ENCODE results near the gene DNAH14. TPM values are rescaled to one million over a fixed set of nuclear protein-coding genes. Genes with fewer than 3 reads are reported as not detected.

Gene DNAH14
- total RNA-seq, 3 donors from 2014 or later, result 9.2 to 12.7 (median 10.0) TPM

- Histone ChIP-seq H3K4me1 (ENCODE audit: low read depth) (no peaks in the 10 kb centered on the region), H3K4me3 (no peak overlapping the region), H3K36me3 (ENCODE audit: low read depth) (no peaks in the 10 kb centered on the region), H3K9me3 (no peaks in the 10 kb centered on the region)
- intact Hi-C loops (cut with DNase I, micrococcal nuclease), result no loop called here
- DNase-seq, result no peak
- TF ChIP-seq CTCF (IDR thresholded peaks at IDR 0.05), result no peak
- ATAC-seq, result no peak
Observed at GRCh38 chr1:225044258-225044657, 114.8 kb downstream of the DNAH14 start.

- no peaks in the 10 kb centered on the region for H3K36me3 ChIP-seq (ENCODE audit: low read depth)
- no peaks in the 10 kb centered on the region for H3K9me3 ChIP-seq
- no peak for ATAC-seq
- intact Hi-C loops (cut with DNase I, micrococcal nuclease), result no loop called here
- DNase-seq, result no peak
- no peak overlapping the region for H3K4me3 ChIP-seq
- H3K4me1 ChIP-seq (ENCODE audit: low read depth), result no peaks in the 10 kb centered on the region
- TF ChIP-seq CTCF (IDR thresholded peaks at IDR 0.05), result no peak
Observed at GRCh38 chr1:225049594-225049993, 120.1 kb downstream of the DNAH14 start.

- TF ChIP-seq CTCF (IDR thresholded peaks at IDR 0.05), result no peak
- H3K4me3 ChIP-seq, result no peak overlapping the region
- H3K9me3 ChIP-seq, result no peaks in the 10 kb centered on the region
- H3K36me3 ChIP-seq (ENCODE audit: low read depth), result no peaks in the 10 kb centered on the region
- ATAC-seq (no peak), DNase-seq (no peak)
- H3K4me1 ChIP-seq (ENCODE audit: low read depth), result no peaks in the 10 kb centered on the region
- intact Hi-C loops (cut with DNase I, micrococcal nuclease), result no loop called here
Observed at GRCh38 chr1:225063722-225064121, 134.2 kb downstream of the DNAH14 start.

GRCh38 chr1:225070972-225071371 lies 141.5 kb downstream of the DNAH14 start:
- no peak for ATAC-seq
- H3K9me3 ChIP-seq, result peaks cover 20% of the 10 kb centered on the region
- DNase-seq, result no peak
- H3K4me1 ChIP-seq (ENCODE audit: low read depth), result no peaks in the 10 kb centered on the region
- no peak for TF ChIP-seq CTCF (IDR thresholded peaks at IDR 0.05)
- intact Hi-C loops (cut with DNase I, micrococcal nuclease), result no loop called here
- H3K4me3 ChIP-seq, result no peak overlapping the region
- H3K36me3 ChIP-seq (ENCODE audit: low read depth), result no peaks in the 10 kb centered on the region

- intact Hi-C loops (cut with DNase I, micrococcal nuclease), result no loop called here
- H3K36me3 ChIP-seq (ENCODE audit: low read depth), result no peaks in the 10 kb centered on the region
- no peaks in the 10 kb centered on the region for H3K9me3 ChIP-seq
- ATAC-seq (no peak), DNase-seq (no peak)
- no peaks in the 10 kb centered on the region for H3K4me1 ChIP-seq (ENCODE audit: low read depth)
- H3K4me3 ChIP-seq, result no peak overlapping the region
- TF ChIP-seq CTCF (IDR thresholded peaks at IDR 0.05), result no peak
Observed at GRCh38 chr1:225097175-225097574, 167.7 kb downstream of the DNAH14 start.

GRCh38 chr1:225111000-225111399 lies 181.5 kb downstream of the DNAH14 start:
- DNase-seq, result no peak
- TF ChIP-seq CTCF (IDR thresholded peaks at IDR 0.05), result no peak
- H3K4me3 ChIP-seq, result no peak overlapping the region
- no peaks in the 10 kb centered on the region for H3K36me3 ChIP-seq (ENCODE audit: low read depth)
- no peaks in the 10 kb centered on the region for H3K9me3 ChIP-seq
- H3K4me1 ChIP-seq (ENCODE audit: low read depth), result no peaks in the 10 kb centered on the region
- no peak for ATAC-seq
- intact Hi-C loops (cut with DNase I, micrococcal nuclease), result no loop called here
